Measurements from ENCODE around the gene PCBP3. TPM values are rescaled to one million over a fixed set of nuclear protein-coding genes. Genes with fewer than 3 reads are reported as not detected.
A peak's percentile ranks its signal among the peaks of the same experiment; 100 is the strongest.
"Not testable (repeated sequence)": the region's sequence is repeated elsewhere in the genome, so short reads cannot be mapped to it uniquely, and the experiment has no call there.

The PCBP3 gene
- total RNA-seq, 1 experiment from 2014 or later = not detected

GRCh38 chr21:45974073-45975019 lies 330.8 kb downstream of the PCBP3 start:
- intact Hi-C loops (cut with micrococcal nuclease; ENCODE audit: unreplicated experiment) = loop anchor here (5.0 kb wide), 1 partner anchor 123 kb away; the partner anchor contains the start of gene COL6A2
- H3K79me2 ChIP-seq (ENCODE audit: low read depth) = no peaks in the 10 kb centered on the region
- no peaks in the 10 kb centered on the region for H3K36me3 ChIP-seq (ENCODE audit: low read depth)
- TF ChIP-seq EZH2 (IDR thresholded peaks at IDR 0.05; ENCODE audit: low read depth) (no peak), CTCF (conservative IDR thresholded peaks at IDR 0.05) (no peak)
- H3F3A ChIP-seq (ENCODE audit: insufficient read depth, low read depth) = peaks cover 6% of the 10 kb centered on the region; the same call in 1 of the 2 replicates
- H3K9me2 ChIP-seq (ENCODE audit: insufficient read depth) = no peaks in the 10 kb centered on the region
- no peaks in the 10 kb centered on the region for H3K27me3 ChIP-seq (ENCODE audit: insufficient read depth, low read depth)
- BruUV-seq (replicated peaks) = no TSS peak
- ChIA-PET POLR2A (ENCODE audit: unreplicated experiment) (no interaction called here), CTCF (interaction anchor here (0.7 to 1.7 kb wide), 2 partner anchors 169 to 744 kb away, joined by 5 to 12 read pairs; no protein-coding TSS in a partner anchor)
- peak in 1 of 2 experiments; percentile 31 for DNase-seq
- H2AFZ ChIP-seq = no peak overlapping the region
- no peak overlapping the region for H3K27ac ChIP-seq
- H3K4me1 ChIP-seq (replicated peaks; ENCODE audit: insufficient read depth) = peaks cover 16% of the 10 kb centered on the region
- H4K20me1 ChIP-seq (ENCODE audit: insufficient read depth) = no peaks in the 10 kb centered on the region
- no peaks in the 10 kb centered on the region for H3K9me3 ChIP-seq (ENCODE audit: insufficient read depth, low read depth)
- H3K4me3 ChIP-seq = no peak overlapping the region
- H3K4me2 ChIP-seq = 0 out of 2 replicates have a peak overlapping the region, but pooled peaks have one; percentile 26

GRCh38 chr21:45975020-45975666 lies 331.6 kb downstream of the PCBP3 start:
- no peak for DNase-seq
- intact Hi-C loops (cut with micrococcal nuclease; ENCODE audit: unreplicated experiment) = no loop called here
- Histone ChIP-seq H3K27ac (no peak overlapping the region), H3K9me3 (ENCODE audit: insufficient read depth, low read depth) (no peaks in the 10 kb centered on the region), H4K20me1 (ENCODE audit: insufficient read depth) (no peaks in the 10 kb centered on the region), H2AFZ (no peak overlapping the region), H3F3A (ENCODE audit: insufficient read depth, low read depth) (peaks cover 11% of the 10 kb centered on the region; the same call in 1 of the 2 replicates), H3K4me2 (no peak overlapping the region), H3K79me2 (ENCODE audit: low read depth) (no peaks in the 10 kb centered on the region), H3K9me2 (ENCODE audit: insufficient read depth) (no peaks in the 10 kb centered on the region), H3K27me3 (ENCODE audit: insufficient read depth, low read depth) (no peaks in the 10 kb centered on the region), H3K36me3 (ENCODE audit: low read depth) (no peaks in the 10 kb centered on the region), H3K4me1 (replicated peaks; ENCODE audit: insufficient read depth) (peaks cover 16% of the 10 kb centered on the region), H3K4me3 (no peak overlapping the region)
- CTCF ChIA-PET = no interaction called here
- no TSS peak for BruUV-seq (replicated peaks)
- POLR2A ChIA-PET (ENCODE audit: unreplicated experiment) = no interaction called here
- TF ChIP-seq CTCF (conservative IDR thresholded peaks at IDR 0.05) (no peak), EZH2 (IDR thresholded peaks at IDR 0.05; ENCODE audit: low read depth) (no peak)

GRCh38 chr21:45975667-45976409 lies 332.3 kb downstream of the PCBP3 start:
- H3K27ac ChIP-seq; CTCF ChIA-PET; H2AFZ ChIP-seq; DNase-seq; H3K9me3 ChIP-seq (ENCODE audit: insufficient read depth, low read depth); H4K20me1 ChIP-seq (ENCODE audit: insufficient read depth); BruUV-seq (replicated peaks); H3K79me2 ChIP-seq (ENCODE audit: low read depth); intact Hi-C loops (cut with micrococcal nuclease; ENCODE audit: unreplicated experiment); H3K27me3 ChIP-seq (ENCODE audit: insufficient read depth, low read depth); H3K36me3 ChIP-seq (ENCODE audit: low read depth); H3K9me2 ChIP-seq (ENCODE audit: insufficient read depth); POLR2A ChIA-PET (ENCODE audit: unreplicated experiment); H3K4me3 ChIP-seq: not testable (repeated sequence)
- Histone ChIP-seq H3K4me2 (0 out of 2 replicates have a peak overlapping the region, but pooled peaks have one; percentile 16), H3K4me1 (replicated peaks; ENCODE audit: insufficient read depth) (peaks cover 16% of the 10 kb centered on the region), H3F3A (ENCODE audit: insufficient read depth, low read depth) (peaks cover 11% of the 10 kb centered on the region; the same call in 1 of the 2 replicates)
